Activated CD8-positive, alpha-beta T cell treated with anti-CD3 and anti-CD28 coated beads for 36 hours (primary cell): ENCODE results near the gene PRKG2. TPM values are rescaled to one million over a fixed set of nuclear protein-coding genes. Genes with fewer than 3 reads are reported as not detected.

Experiments
- ATAC-seq: fragments of 200-7000 bp; cut with Tn5 transposase; one replicate; pipeline ENCODE4 v1.10.0; 2021; ENCODE audit warnings: mild to moderate bottlenecking, moderate library complexity
- CTCF ChIA-PET: fragments of 350-600 bp; sonication (Branson Sonifier 250); formaldehyde crosslinking; loops from one replicate; lab custom pipeline; 2021; ENCODE audit warnings: antibody characterized with exemption; lab: Charles Lee
- POLR2A ChIA-PET: fragments of 350-600 bp; sonication (Branson Sonifier 250); formaldehyde crosslinking; loops from one replicate; lab custom pipeline; 2021; ENCODE audit warnings: antibody characterized with exemption; lab: Charles Lee
- DNase-seq: peaks from one replicate; pipeline ENCODE4 v3.0.0-alpha.2; 2020
- H3K27ac Mint-ChIP-seq: one replicate; pipeline ENCODE4 v1.8.0; 2021; ENCODE audit warnings: mild to moderate bottlenecking, mixed read lengths
- H3K27me3 Mint-ChIP-seq: one replicate; pipeline ENCODE4 v1.8.0; 2021; ENCODE audit warnings: mixed read lengths
- H3K36me3 Mint-ChIP-seq: one replicate; pipeline ENCODE4 v1.8.0; 2021; ENCODE audit warnings: low read depth, mixed read lengths
- H3K4me1 Mint-ChIP-seq: one replicate; pipeline ENCODE4 v1.8.0; 2021; ENCODE audit warnings: low read depth, mixed read lengths
- H3K4me3 Mint-ChIP-seq: one replicate; pipeline ENCODE4 v1.8.0; 2021; ENCODE audit warnings: mild to moderate bottlenecking, moderate library complexity, mixed read lengths
- H3K9me3 Mint-ChIP-seq: one replicate; pipeline ENCODE4 v1.8.0; 2021; ENCODE audit warnings: mixed read lengths
- intact Hi-C: fragments of 100-400 bp; cut with micrococcal nuclease; formaldehyde crosslinking; loops from one replicate; pipeline ENCODE4 v1.10.0; 2022
- total RNA-seq, 2 experiments: library from RNA; stranded (reverse); gene quantifications; one replicate each; pipeline ENCODE4 v1.2.3, GENCODE V29; 2021
- TF ChIP-seq, protein P1 (sequence below): fragments of 200-600 bp; IDR thresholded peaks from one replicate; pipeline ENCODE4 v1.8.0; 2022; ENCODE audit warnings: antibody characterized with exemption, mild to moderate bottlenecking

PRKG2 gene
- total RNA-seq, 2 experiments from 2014 or later: 0.54 to 0.63 TPM

DNA sequence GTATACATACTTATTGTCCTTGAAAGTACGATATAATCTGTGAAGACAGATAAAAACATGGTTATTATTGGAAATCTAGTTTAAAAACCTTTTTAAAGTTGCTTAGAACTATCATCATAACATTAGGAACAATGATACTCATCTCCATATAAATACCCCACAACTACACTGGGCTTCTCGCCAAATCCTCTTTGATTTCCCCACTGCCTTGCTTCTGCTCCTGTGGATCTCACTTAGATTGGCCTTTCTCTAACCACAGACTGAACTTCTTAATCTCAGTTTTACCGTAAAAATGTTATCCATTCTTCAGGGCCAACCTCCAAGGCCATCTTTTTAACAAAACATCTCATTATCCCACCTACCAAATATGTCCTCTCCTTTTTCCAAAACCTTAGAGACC is 77.6 kb downstream of the PRKG2 start:
- H3K4me3 Mint-ChIP-seq: no peak overlapping the region
- DNase-seq (no peak), ATAC-seq (no peak)
- POLR2A ChIA-PET: no interaction called here
- CTCF ChIA-PET: no interaction called here
- TF ChIP-seq, protein P1, sequence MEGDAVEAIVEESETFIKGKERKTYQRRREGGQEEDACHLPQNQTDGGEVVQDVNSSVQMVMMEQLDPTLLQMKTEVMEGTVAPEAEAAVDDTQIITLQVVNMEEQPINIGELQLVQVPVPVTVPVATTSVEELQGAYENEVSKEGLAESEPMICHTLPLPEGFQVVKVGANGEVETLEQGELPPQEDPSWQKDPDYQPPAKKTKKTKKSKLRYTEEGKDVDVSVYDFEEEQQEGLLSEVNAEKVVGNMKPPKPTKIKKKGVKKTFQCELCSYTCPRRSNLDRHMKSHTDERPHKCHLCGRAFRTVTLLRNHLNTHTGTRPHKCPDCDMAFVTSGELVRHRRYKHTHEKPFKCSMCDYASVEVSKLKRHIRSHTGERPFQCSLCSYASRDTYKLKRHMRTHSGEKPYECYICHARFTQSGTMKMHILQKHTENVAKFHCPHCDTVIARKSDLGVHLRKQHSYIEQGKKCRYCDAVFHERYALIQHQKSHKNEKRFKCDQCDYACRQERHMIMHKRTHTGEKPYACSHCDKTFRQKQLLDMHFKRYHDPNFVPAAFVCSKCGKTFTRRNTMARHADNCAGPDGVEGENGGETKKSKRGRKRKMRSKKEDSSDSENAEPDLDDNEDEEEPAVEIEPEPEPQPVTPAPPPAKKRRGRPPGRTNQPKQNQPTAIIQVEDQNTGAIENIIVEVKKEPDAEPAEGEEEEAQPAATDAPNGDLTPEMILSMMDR: no peak
- intact Hi-C loops: no loop called here
- H3K27ac Mint-ChIP-seq: no peak overlapping the region
- H3K9me3 Mint-ChIP-seq: no peaks in the 10 kb centered on the region
- H3K4me1 Mint-ChIP-seq: no peaks in the 10 kb centered on the region
- H3K27me3 Mint-ChIP-seq: no peaks in the 10 kb centered on the region
- no peaks in the 10 kb centered on the region for H3K36me3 Mint-ChIP-seq

DNA sequence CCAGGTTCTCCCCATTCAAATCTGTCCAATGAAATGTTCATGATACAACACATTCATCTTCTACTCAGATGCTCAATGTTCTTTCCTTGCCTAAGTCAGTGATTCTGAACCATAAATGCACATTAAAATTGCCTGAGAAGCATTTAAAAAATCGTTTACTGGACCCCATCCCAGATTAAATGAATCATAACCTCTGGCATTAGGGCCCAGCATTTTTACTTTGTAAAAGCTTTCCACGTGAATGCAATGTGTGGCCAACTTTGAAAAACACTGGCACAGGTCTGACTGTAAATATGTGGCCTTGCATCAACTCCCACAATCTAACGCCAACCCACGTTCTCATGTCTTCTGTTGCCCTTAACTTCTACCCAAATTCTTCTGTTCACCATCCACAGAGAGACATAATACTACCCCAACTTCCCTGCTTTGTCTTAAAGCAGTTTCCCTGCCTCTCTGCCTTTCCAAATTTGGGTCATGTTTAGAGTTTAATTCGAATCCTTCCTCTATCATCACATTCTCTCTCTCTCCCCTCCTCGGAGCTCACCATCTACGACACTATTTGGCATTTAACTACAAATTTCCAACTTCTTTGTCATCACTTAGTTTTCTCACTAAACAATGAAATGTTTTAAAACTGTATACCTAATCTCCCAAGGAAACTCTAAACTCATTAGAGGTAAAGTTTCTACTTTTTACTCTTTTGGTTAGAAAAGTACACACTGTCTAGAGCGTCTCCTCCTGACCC is 78.7 kb downstream of the PRKG2 start:
- intact Hi-C loops: no loop called here
- no peak for ATAC-seq
- Mint-ChIP-seq H3K36me3 (no peaks in the 10 kb centered on the region), H3K9me3 (no peaks in the 10 kb centered on the region), H3K27me3 (no peaks in the 10 kb centered on the region), H3K4me3 (no peak overlapping the region), H3K4me1 (no peaks in the 10 kb centered on the region), H3K27ac (no peak overlapping the region)
- ChIA-PET CTCF (interaction anchor here (0.9 kb wide), 1 partner anchor 66 kb away, joined by 3 read pairs; no protein-coding TSS in a partner anchor), POLR2A (no interaction called here)
- TF ChIP-seq, protein P1: no peak
- no peak for DNase-seq

DNA sequence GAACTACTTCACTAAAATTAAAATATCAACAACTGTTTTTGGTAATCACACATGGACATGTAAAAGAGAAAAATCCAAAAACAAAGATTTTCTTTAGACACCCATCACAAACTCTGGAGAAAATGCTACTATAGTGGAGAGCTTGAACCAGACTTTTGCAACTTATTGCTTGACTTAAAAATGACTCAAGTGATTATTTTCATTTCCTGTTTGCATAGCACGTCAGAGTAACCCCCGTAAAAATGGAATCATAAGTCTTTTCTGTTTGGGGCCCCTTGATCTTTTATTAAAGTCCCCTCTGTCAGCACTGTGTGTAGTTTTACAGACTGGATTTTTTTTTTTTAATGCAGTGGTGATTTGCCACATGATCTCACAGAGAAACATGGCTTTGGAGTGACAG is 79.5 kb downstream of the PRKG2 start:
- ChIA-PET POLR2A (no interaction called here), CTCF (no interaction called here)
- Mint-ChIP-seq H3K4me1 (no peaks in the 10 kb centered on the region), H3K27ac (no peak overlapping the region), H3K36me3 (no peaks in the 10 kb centered on the region), H3K27me3 (no peaks in the 10 kb centered on the region), H3K9me3 (no peaks in the 10 kb centered on the region), H3K4me3 (no peak overlapping the region)
- DNase-seq (no peak), ATAC-seq (no peak)
- TF ChIP-seq, protein P1: no peak
- intact Hi-C loops: no loop called here

DNA sequence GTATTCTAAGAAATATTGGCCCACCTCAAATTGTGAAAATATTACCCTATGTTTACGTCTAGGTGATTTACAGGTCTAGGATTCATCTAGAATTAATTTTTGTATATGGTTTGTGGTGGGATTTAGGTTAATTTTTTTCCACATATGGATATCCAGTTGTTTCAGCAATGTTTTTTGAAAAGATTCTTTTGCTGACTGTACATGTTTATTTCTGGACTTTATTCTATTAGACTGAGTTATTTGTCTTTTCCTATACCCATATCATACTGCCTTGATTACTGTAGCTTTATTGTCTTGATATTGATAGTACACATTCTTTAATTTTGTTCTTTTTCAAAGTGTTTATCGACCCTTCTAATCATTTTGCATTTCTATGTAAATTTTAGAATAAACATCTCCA is 83.5 kb downstream of the PRKG2 start:
- no peaks in the 10 kb centered on the region for H3K9me3 Mint-ChIP-seq
- intact Hi-C loops: no loop called here
- DNase-seq (no peak), ATAC-seq (no peak)
- no peak overlapping the region for H3K4me3 Mint-ChIP-seq
- H3K4me1 Mint-ChIP-seq: no peaks in the 10 kb centered on the region
- TF ChIP-seq, protein P1: no peak
- H3K27ac Mint-ChIP-seq: no peak overlapping the region
- no peaks in the 10 kb centered on the region for H3K36me3 Mint-ChIP-seq
- ChIA-PET CTCF (no interaction called here), POLR2A (no interaction called here)
- H3K27me3 Mint-ChIP-seq: no peaks in the 10 kb centered on the region

DNA sequence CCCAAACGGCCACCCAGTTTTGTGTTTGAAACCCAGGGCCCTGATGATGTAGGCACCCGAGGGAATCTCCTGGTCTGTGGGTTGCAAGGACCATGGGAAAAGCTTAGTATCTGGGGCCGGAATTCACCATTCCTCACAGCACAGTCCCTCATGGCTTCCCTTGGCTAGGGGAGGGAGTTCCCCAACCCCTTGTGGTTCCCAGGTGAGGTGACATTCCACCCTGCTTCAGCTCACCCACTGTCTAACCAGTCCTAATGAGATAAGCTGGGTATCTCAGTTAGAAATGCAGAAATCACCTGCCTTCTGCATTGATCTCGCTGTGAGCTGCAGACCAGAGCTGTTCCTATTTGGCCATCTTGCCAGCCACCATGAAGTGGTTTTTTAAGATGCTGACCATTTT is 84.0 kb downstream of the PRKG2 start:
- TF ChIP-seq, protein P1: no peak
- intact Hi-C loops: no loop called here
- ChIA-PET CTCF (no interaction called here), POLR2A (no interaction called here)
- no peak overlapping the region for H3K4me3 Mint-ChIP-seq
- H3K27me3 Mint-ChIP-seq: no peaks in the 10 kb centered on the region
- H3K36me3 Mint-ChIP-seq: no peaks in the 10 kb centered on the region
- H3K27ac Mint-ChIP-seq: no peak overlapping the region
- H3K9me3 Mint-ChIP-seq: no peaks in the 10 kb centered on the region
- ATAC-seq (no peak), DNase-seq (no peak)
- H3K4me1 Mint-ChIP-seq: no peaks in the 10 kb centered on the region
